ENCODE measurements around the gene ZNF784. TPM values are rescaled to one million over a fixed set of nuclear protein-coding genes. Genes with fewer than 3 reads are reported as not detected.

The ZNF784 gene
- total and polyA plus RNA-seq, 2 of the 13 experiments (the other 11 are each of a cell fraction or from before 2014, with no cell fraction given) = 4.1 to 4.2 TPM

DNA sequence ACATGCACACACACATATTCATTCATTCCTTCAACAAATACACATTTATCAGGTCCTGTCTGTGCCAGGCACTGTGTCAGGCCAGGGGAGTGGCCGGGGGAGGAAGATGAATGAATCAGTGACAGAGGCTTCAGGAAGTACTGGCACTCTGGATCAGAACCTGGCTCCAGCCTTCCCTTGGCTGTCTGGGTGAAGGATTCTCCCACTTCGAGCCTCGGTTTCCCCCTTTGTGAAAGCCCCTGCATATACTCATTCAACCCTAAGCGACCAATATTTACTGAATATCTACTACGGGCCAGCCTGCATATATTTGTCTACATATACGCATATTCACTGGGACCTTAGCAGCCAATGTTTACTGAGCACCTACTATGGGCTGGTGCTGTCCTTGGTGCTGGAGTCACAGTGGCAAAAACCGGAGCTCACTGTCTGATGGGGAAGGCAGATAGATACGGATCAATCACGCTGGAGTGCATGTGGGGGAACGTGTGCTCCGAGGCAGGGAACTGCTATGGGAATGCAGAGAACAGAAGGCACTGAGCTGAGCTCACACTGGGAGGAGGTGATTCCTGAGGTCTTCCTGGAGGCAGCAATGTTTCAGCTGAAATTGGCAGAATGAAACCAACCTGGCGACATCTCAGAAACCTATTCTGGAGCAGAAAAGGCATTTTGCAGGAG is 43.1 kb downstream of the ZNF784 start (continued):
- TF ChIP-seq MLX (CRISPR knock-in tag; IDR thresholded peaks at IDR 0.05) (0 out of 2 replicates have a peak, but pooled peaks have one; percentile 13), ZNF747 (CRISPR knock-in tag; IDR thresholded peaks at IDR 0.05; ENCODE audit: borderline replicate concordance) (0 out of 2 replicates have a peak, but pooled peaks have one; percentile 9), ETV5 (CRISPR knock-in tag; IDR thresholded peaks at IDR 0.05; ENCODE audit: borderline replicate concordance) (0 out of 2 replicates have a peak, but pooled peaks have one; percentile 4), KDM4B (CRISPR knock-in tag; IDR thresholded peaks at IDR 0.05) (0 out of 2 replicates have a peak, but pooled peaks have one; percentile 44), MIXL1 (CRISPR knock-in tag; IDR thresholded peaks at IDR 0.05) (no peak), NR2F2 (IDR thresholded peaks at IDR 0.05; ENCODE audit: borderline replicate concordance, low read depth) (peak; percentile 11; the same call in 1 of the 2 replicates), ZNF746 (CRISPR knock-in tag; IDR thresholded peaks at IDR 0.05) (no peak; the same call in 1 of the 2 replicates), STAT5B (CRISPR knock-in tag; IDR thresholded peaks at IDR 0.05) (0 out of 2 replicates have a peak, but pooled peaks have one; percentile 63), SP140L (CRISPR knock-in tag; IDR thresholded peaks at IDR 0.05; ENCODE audit: borderline replicate concordance) (peak; percentile 87; the same call in 1 of the 2 replicates), ATAD3A (CRISPR knock-in tag; IDR thresholded peaks at IDR 0.05) (0 out of 2 replicates have a peak, but pooled peaks have one; percentile 55), ZNF878 (CRISPR knock-in tag; IDR thresholded peaks at IDR 0.05) (0 out of 2 replicates have a peak, but pooled peaks have one; percentile 25), EP300 (IDR thresholded peaks at IDR 0.05; ENCODE audit: low read depth in 2 of 2, low read length in 2 of 2) (0 out of 4 replicates have a peak, but pooled peaks of 1 of the 2 experiments have one; percentile 0), EP300 (CRISPR knock-in tag; IDR thresholded peaks at IDR 0.05; ENCODE audit: borderline replicate concordance) (no peak), MXD4 (CRISPR knock-in tag; IDR thresholded peaks at IDR 0.05) (peak; percentile 62; the same call in 1 of the 2 replicates), ZNF3 (CRISPR knock-in tag; IDR thresholded peaks at IDR 0.05) (peak; percentile 32), FUBP1 (CRISPR knock-in tag; IDR thresholded peaks at IDR 0.05; ENCODE audit: borderline replicate concordance) (no peak), ARHGAP35 (CRISPR knock-in tag; IDR thresholded peaks at IDR 0.05; ENCODE audit: borderline replicate concordance) (peak; percentile 89), NFKB2 (CRISPR knock-in tag; IDR thresholded peaks at IDR 0.05; ENCODE audit: borderline replicate concordance) (0 out of 2 replicates have a peak, but pooled peaks have one; percentile 63), ZNF770 (CRISPR knock-in tag; IDR thresholded peaks at IDR 0.05) (0 out of 2 replicates have a peak, but pooled peaks have one; percentile 3), IRF9 (CRISPR knock-in tag; IDR thresholded peaks at IDR 0.05; ENCODE audit: borderline replicate concordance) (peak; percentile 77; the same call in 1 of the 2 replicates)
- TF ChIP-seq, protein P1, sequence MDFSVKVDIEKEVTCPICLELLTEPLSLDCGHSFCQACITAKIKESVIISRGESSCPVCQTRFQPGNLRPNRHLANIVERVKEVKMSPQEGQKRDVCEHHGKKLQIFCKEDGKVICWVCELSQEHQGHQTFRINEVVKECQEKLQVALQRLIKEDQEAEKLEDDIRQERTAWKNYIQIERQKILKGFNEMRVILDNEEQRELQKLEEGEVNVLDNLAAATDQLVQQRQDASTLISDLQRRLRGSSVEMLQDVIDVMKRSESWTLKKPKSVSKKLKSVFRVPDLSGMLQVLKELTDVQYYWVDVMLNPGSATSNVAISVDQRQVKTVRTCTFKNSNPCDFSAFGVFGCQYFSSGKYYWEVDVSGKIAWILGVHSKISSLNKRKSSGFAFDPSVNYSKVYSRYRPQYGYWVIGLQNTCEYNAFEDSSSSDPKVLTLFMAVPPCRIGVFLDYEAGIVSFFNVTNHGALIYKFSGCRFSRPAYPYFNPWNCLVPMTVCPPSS (IDR thresholded peaks at IDR 0.05) = no peak
- TF ChIP-seq, protein P2, sequence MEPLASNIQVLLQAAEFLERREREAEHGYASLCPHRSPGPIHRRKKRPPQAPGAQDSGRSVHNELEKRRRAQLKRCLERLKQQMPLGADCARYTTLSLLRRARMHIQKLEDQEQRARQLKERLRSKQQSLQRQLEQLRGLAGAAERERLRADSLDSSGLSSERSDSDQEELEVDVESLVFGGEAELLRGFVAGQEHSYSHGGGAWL (CRISPR knock-in tag; IDR thresholded peaks at IDR 0.05) = 0 out of 2 replicates have a peak, but pooled peaks have one; percentile 42

All from HepG2 (cell line).